Fibroblast of mammary gland (primary cell): Measurements from ENCODE around the gene FANK1.
A peak's percentile ranks its signal among the peaks of the same experiment; 100 is the strongest.

Experiments
- DNase-seq: peaks from one replicate; pipeline ENCODE4 v3.0.0-alpha.2; 2010; ENCODE audit warnings: low read depth
- H3K4me3 ChIP-seq: 2 replicates; pipeline ENCODE4 v1.5.1; 2011; ENCODE audit warnings: low read depth, mild to moderate bottlenecking, low read length, moderate library complexity; ENCODE audit not compliant: control insufficient read depth
- CTCF ChIP-seq: conservative IDR thresholded peaks from 2 replicates; pipeline ENCODE4 v1.5.1; 2011; ENCODE audit warnings: low read depth, low read length, inconsistent platforms; ENCODE audit not compliant: control insufficient read depth, insufficient read depth

FANK1 gene

GRCh38 chr10:125983656-125984055 lies 87.3 kb downstream of the FANK1 start:
- no peak for TF ChIP-seq CTCF
- DNase-seq: no peak
- no peak overlapping the region for H3K4me3 ChIP-seq

- no peak for TF ChIP-seq CTCF
- no peak for DNase-seq
- no peak overlapping the region for H3K4me3 ChIP-seq
Observed at GRCh38 chr10:125984346-125984745, 88.0 kb downstream of the FANK1 start.

- no peak for TF ChIP-seq CTCF
- peak; percentile 18 for DNase-seq
- H3K4me3 ChIP-seq: no peak overlapping the region
Observed at GRCh38 chr10:125984865-125985495, 88.6 kb downstream of the FANK1 start.

- H3K4me3 ChIP-seq: no peak overlapping the region
- TF ChIP-seq CTCF: no peak
- DNase-seq: peak; percentile 30
Observed at GRCh38 chr10:125985557-125986240, 89.3 kb downstream of the FANK1 start.

GRCh38 chr10:125989791-125990190 lies 93.4 kb downstream of the FANK1 start:
- TF ChIP-seq CTCF: no peak
- no peak overlapping the region for H3K4me3 ChIP-seq
- no peak for DNase-seq

GRCh38 chr10:125990974-125991373 lies 94.6 kb downstream of the FANK1 start:
- DNase-seq: peak; percentile 18
- no peak for TF ChIP-seq CTCF
- no peak overlapping the region for H3K4me3 ChIP-seq

GRCh38 chr10:125991392-125991791 lies 95.0 kb downstream of the FANK1 start:
- TF ChIP-seq CTCF: no peak
- H3K4me3 ChIP-seq: no peak overlapping the region
- DNase-seq: no peak
